ENCODE measurements around the gene FAM98C.

DNA sequence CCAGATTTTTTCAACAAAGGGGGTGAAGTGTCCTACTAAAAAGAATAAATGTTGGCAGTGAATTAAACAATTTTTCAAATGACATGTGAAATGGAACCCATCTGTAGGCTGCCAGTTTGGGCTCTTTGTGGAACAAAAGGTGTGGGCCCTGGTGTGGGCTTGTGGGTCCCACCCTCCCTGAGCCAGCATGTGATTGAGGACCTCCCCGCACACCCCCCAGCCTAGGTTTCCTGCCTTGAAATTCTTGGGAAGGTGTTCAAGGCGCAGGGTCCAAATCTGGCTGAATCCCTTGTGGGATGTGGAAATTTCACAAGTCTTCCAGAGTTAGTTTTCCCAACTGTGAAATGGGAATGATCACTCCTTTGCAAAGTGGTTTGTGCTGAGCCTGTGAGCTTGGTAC lies 19.1 kb upstream of the FAM98C start:
- TF ChIP-seq EZH2 (IDR thresholded peaks at IDR 0.05; ENCODE audit: borderline replicate concordance, insufficient read depth, low read depth, low read length, poor library complexity, severe bottlenecking), result no peak
- TF ChIP-seq, protein P1, sequence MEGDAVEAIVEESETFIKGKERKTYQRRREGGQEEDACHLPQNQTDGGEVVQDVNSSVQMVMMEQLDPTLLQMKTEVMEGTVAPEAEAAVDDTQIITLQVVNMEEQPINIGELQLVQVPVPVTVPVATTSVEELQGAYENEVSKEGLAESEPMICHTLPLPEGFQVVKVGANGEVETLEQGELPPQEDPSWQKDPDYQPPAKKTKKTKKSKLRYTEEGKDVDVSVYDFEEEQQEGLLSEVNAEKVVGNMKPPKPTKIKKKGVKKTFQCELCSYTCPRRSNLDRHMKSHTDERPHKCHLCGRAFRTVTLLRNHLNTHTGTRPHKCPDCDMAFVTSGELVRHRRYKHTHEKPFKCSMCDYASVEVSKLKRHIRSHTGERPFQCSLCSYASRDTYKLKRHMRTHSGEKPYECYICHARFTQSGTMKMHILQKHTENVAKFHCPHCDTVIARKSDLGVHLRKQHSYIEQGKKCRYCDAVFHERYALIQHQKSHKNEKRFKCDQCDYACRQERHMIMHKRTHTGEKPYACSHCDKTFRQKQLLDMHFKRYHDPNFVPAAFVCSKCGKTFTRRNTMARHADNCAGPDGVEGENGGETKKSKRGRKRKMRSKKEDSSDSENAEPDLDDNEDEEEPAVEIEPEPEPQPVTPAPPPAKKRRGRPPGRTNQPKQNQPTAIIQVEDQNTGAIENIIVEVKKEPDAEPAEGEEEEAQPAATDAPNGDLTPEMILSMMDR (IDR thresholded peaks at IDR 0.05), result no peak

Data from B cell (primary cell).